HL-60 (cell line): ENCODE data around the gene ALG10B.

Experiments used
- GABPA ChIP-seq: IDR thresholded peaks from 2 replicates; pipeline ENCODE4 v1.6.1; 2012; ENCODE audit warnings: low read depth
- POLR2AphosphoS5 ChIP-seq: IDR thresholded peaks from 2 replicates; pipeline ENCODE4 v1.6.1; 2012; ENCODE audit warnings: low read depth
- TF ChIP-seq, protein P1 (sequence below): IDR thresholded peaks from one replicate; pipeline ENCODE4 v1.5.1; 2011; ENCODE audit warnings: low read length, control low read depth, inconsistent platforms; ENCODE audit not compliant: insufficient read depth
- TF ChIP-seq, protein P2 (sequence below): IDR thresholded peaks from 2 replicates; pipeline ENCODE4 v1.6.1; 2012; ENCODE audit warnings: low read depth; ENCODE audit not compliant: insufficient replicate concordance

DNA sequence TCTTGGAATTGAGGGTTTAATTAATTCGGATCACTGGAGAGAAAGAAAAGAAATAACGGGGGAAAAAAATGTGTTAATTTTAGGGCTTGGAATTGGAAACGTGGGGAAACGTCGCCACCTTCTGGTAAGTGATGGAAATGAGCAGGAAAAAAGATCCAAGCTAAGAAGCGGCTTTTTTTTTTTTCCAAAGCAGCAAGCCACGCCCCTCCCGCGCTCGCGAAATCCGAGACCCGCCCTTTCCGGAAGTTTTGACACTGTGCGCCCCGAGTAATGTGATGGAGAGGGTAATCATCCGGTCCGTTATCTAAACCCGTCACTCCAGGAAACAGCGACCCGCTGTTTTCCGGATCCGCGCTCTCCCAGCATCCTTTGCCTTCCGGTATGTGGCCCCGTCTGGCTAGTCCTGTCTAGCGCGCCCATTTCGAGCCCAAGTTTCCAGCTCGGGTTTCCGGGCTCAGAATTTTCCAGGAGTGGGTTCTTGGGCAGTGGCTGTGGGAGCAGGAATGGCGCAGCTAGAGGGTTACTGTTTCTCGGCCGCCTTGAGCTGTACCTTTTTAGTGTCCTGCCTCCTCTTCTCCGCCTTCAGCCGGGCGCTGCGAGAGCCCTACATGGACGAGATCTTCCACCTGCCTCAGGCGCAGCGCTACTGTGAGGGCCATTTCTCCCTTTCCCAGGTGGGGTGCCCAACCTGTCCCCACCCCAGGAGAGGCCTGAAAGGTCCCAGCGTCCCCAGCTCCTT is at the start of gene ALG10B:
- TF ChIP-seq, protein P1, sequence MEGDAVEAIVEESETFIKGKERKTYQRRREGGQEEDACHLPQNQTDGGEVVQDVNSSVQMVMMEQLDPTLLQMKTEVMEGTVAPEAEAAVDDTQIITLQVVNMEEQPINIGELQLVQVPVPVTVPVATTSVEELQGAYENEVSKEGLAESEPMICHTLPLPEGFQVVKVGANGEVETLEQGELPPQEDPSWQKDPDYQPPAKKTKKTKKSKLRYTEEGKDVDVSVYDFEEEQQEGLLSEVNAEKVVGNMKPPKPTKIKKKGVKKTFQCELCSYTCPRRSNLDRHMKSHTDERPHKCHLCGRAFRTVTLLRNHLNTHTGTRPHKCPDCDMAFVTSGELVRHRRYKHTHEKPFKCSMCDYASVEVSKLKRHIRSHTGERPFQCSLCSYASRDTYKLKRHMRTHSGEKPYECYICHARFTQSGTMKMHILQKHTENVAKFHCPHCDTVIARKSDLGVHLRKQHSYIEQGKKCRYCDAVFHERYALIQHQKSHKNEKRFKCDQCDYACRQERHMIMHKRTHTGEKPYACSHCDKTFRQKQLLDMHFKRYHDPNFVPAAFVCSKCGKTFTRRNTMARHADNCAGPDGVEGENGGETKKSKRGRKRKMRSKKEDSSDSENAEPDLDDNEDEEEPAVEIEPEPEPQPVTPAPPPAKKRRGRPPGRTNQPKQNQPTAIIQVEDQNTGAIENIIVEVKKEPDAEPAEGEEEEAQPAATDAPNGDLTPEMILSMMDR: peak; percentile 9
- TF ChIP-seq, protein P2, sequence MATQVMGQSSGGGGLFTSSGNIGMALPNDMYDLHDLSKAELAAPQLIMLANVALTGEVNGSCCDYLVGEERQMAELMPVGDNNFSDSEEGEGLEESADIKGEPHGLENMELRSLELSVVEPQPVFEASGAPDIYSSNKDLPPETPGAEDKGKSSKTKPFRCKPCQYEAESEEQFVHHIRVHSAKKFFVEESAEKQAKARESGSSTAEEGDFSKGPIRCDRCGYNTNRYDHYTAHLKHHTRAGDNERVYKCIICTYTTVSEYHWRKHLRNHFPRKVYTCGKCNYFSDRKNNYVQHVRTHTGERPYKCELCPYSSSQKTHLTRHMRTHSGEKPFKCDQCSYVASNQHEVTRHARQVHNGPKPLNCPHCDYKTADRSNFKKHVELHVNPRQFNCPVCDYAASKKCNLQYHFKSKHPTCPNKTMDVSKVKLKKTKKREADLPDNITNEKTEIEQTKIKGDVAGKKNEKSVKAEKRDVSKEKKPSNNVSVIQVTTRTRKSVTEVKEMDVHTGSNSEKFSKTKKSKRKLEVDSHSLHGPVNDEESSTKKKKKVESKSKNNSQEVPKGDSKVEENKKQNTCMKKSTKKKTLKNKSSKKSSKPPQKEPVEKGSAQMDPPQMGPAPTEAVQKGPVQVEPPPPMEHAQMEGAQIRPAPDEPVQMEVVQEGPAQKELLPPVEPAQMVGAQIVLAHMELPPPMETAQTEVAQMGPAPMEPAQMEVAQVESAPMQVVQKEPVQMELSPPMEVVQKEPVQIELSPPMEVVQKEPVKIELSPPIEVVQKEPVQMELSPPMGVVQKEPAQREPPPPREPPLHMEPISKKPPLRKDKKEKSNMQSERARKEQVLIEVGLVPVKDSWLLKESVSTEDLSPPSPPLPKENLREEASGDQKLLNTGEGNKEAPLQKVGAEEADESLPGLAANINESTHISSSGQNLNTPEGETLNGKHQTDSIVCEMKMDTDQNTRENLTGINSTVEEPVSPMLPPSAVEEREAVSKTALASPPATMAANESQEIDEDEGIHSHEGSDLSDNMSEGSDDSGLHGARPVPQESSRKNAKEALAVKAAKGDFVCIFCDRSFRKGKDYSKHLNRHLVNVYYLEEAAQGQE: no peak
- TF ChIP-seq POLR2AphosphoS5 (peak; percentile 78), GABPA (peak; percentile 97)
